PC-3 (cell line): ENCODE measurements around the gene COL9A3. TPM values are rescaled to one million over a fixed set of nuclear protein-coding genes. Genes with fewer than 3 reads are reported as not detected.

ENCODE experiments used
- ATAC-seq: fragments of 200-7000 bp; cut with Tn5 transposase; 2 replicates; pipeline ENCODE4 v1.9.1; 2020; ENCODE audit warnings: mild to moderate bottlenecking, moderate library complexity
- BruUV-seq: library from RNA; stranded (reverse); fragments of 400-500 nt; replicated peaks from 2 replicates; lab custom pipeline; 2021; lab: Mats Ljungman, UMichigan
- CTCF ChIA-PET: fragments of 300-600 bp; sonication (Branson Sonifier 250); formaldehyde crosslinking; loops from one replicate; lab custom pipeline; 2022; ENCODE audit warnings: antibody characterized with exemption; lab: Charles Lee
- POLR2A ChIA-PET: fragments of 300-600 bp; sonication (Branson Sonifier 250); formaldehyde crosslinking; loops from one replicate; lab custom pipeline; 2022; ENCODE audit warnings: antibody characterized with exemption; ENCODE audit not compliant: unreplicated experiment; lab: Charles Lee
- DNase-seq: peaks from one replicate; pipeline ENCODE4 v3.0.0-alpha.2; 2015
- H2AFZ ChIP-seq: fragments of 300-600 bp; sonication (generic); 2 replicates; pipeline ENCODE4 v1.6.0; 2016; ENCODE audit warnings: antibody characterized with exemption, low read length
- H3F3A ChIP-seq: fragments of 300-600 bp; sonication (generic); one replicate; pipeline ENCODE4 v1.6.0; 2017; ENCODE audit warnings: antibody characterized with exemption, low read length, control low read depth, mild to moderate bottlenecking; ENCODE audit not compliant: unreplicated experiment
- H3K27ac ChIP-seq: fragments of 300-600 bp; sonication (generic); 2 replicates; pipeline ENCODE4 v1.5.1; 2016; ENCODE audit warnings: mild to moderate bottlenecking, low read length
- H3K27me3 ChIP-seq: fragments of 300-600 bp; sonication (generic); 2 replicates; pipeline ENCODE4 v1.6.1; 2016; ENCODE audit warnings: low read length, mixed read lengths
- H3K36me3 ChIP-seq: fragments of 300-600 bp; sonication (generic); 2 replicates; pipeline ENCODE4 v1.6.1; 2016; ENCODE audit warnings: low read depth, mixed run types, low read length, mixed read lengths
- H3K4me1 ChIP-seq: fragments of 300-600 bp; sonication (generic); 2 replicates; pipeline ENCODE4 v1.5.1; 2016; ENCODE audit warnings: low read length; ENCODE audit not compliant: insufficient read depth
- H3K4me2 ChIP-seq: fragments of 300-600 bp; sonication (generic); 2 replicates; pipeline ENCODE4 v1.6.0; 2016; ENCODE audit warnings: low read length
- H3K4me3 ChIP-seq: fragments of 300-600 bp; sonication (generic); 2 replicates; pipeline ENCODE4 v1.5.1; 2016; ENCODE audit warnings: mild to moderate bottlenecking, low read length, mixed read lengths
- H3K79me2 ChIP-seq: fragments of 300-600 bp; sonication (generic); 2 replicates; pipeline ENCODE4 v1.6.1; 2017; ENCODE audit warnings: low read length, mixed read lengths
- H3K9ac ChIP-seq: fragments of 300-600 bp; sonication (generic); 2 replicates; pipeline ENCODE4 v1.6.0; 2016; ENCODE audit warnings: mild to moderate bottlenecking, low read length
- H3K9me2 ChIP-seq: fragments of 300-600 bp; sonication (generic); replicated peaks from 2 replicates; pipeline ENCODE4 v1.6.1; 2016; ENCODE audit warnings: mixed run types, low read length, mixed read lengths
- H3K9me3 ChIP-seq: fragments of 300-600 bp; sonication (generic); 2 replicates; pipeline ENCODE4 v1.6.1; 2016; ENCODE audit warnings: low read length, mixed read lengths
- H4K20me1 ChIP-seq: fragments of 300-600 bp; sonication (generic); 2 replicates; pipeline ENCODE4 v1.6.1; 2016; ENCODE audit warnings: low read length, mixed read lengths
- CTCF ChIP-seq: fragments of 300-600 bp; sonication (generic); conservative IDR thresholded peaks from 2 replicates; pipeline ENCODE4 v1.5.1; 2017; ENCODE audit warnings: antibody characterized with exemption, low read depth, mild to moderate bottlenecking, low read length
- EZH2 ChIP-seq: fragments of 300-600 bp; sonication (generic); IDR thresholded peaks from one replicate; pipeline ENCODE4 v1.6.1; 2017; ENCODE audit warnings: antibody characterized with exemption, mild to moderate bottlenecking, low read length; ENCODE audit not compliant: unreplicated experiment
- EZH2phosphoT487 ChIP-seq: fragments of 300-600 bp; sonication (generic); IDR thresholded peaks from 2 replicates; pipeline ENCODE4 v1.6.1; 2018; ENCODE audit warnings: mild to moderate bottlenecking, antibody characterized with exemption, low read length, borderline replicate concordance
- intact Hi-C: fragments of 100-400 bp; cut with micrococcal nuclease; formaldehyde crosslinking; loops from 2 replicates; pipeline ENCODE4 v1.9.0; 2023
- total RNA-seq: library from RNA; depleted of rRNA; stranded (reverse); fragments of >200 nt; gene quantifications from 2 replicates; pipeline ENCODE4 v1.2.3, GENCODE V29; 2014

Gene COL9A3
- total RNA-seq, 1 experiment from 2014 or later = 14.3 TPM

GRCh38 chr20:62820208-62820961 lies 3.5 kb downstream of the COL9A3 start:
- Histone ChIP-seq H3K4me1 (peaks cover 34% of the 10 kb centered on the region), H3K4me3 (no peak overlapping the region), H3K9me2 (no peaks in the 10 kb centered on the region), H3K9ac (no peak overlapping the region), H4K20me1 (no peaks in the 10 kb centered on the region), H3K36me3 (no peaks in the 10 kb centered on the region), H3K27ac (no peak overlapping the region), H3K4me2 (no peak overlapping the region), H3F3A (no peaks in the 10 kb centered on the region), H3K27me3 (peaks cover 19% of the 10 kb centered on the region), H3K79me2 (no peaks in the 10 kb centered on the region), H2AFZ (no peak overlapping the region), H3K9me3 (no peaks in the 10 kb centered on the region)
- TF ChIP-seq EZH2phosphoT487 = no peak
- no peak for TF ChIP-seq EZH2
- no peak for TF ChIP-seq CTCF
- ATAC-seq (no peak), DNase-seq (no peak)
- ChIA-PET POLR2A (no interaction called here), CTCF (interaction anchor here (0.6 kb wide), 1 partner anchor 248 kb away, joined by 5 read pairs; no protein-coding TSS in a partner anchor)
- intact Hi-C loops = loop anchor here (10.0 kb wide), 1 partner anchor 104 kb away; the partner anchor contains the start of gene DIDO1
- no TSS peak for BruUV-seq

- Histone ChIP-seq H3K79me2 (no peaks in the 10 kb centered on the region), H3K36me3 (no peaks in the 10 kb centered on the region), H3F3A (no peaks in the 10 kb centered on the region), H3K9ac (no peak overlapping the region), H3K9me3 (no peaks in the 10 kb centered on the region), H2AFZ (no peak overlapping the region), H3K27ac (no peak overlapping the region), H3K4me1 (peaks cover 27% of the 10 kb centered on the region), H3K4me3 (no peak overlapping the region), H3K9me2 (no peaks in the 10 kb centered on the region), H3K27me3 (peaks cover 13% of the 10 kb centered on the region), H3K4me2 (no peak overlapping the region), H4K20me1 (no peaks in the 10 kb centered on the region)
- TF ChIP-seq EZH2 (no peak), EZH2phosphoT487 (no peak), CTCF (no peak)
- DNase-seq (no peak), ATAC-seq (no peak)
- ChIA-PET POLR2A (no interaction called here), CTCF (no interaction called here)
- intact Hi-C loops = loop anchor here (10.0 kb wide), 1 partner anchor 104 kb away; the partner anchor contains the start of gene DIDO1
- no TSS peak for BruUV-seq
These were observed 4.3 kb downstream of the COL9A3 start for GRCh38 chr20:62820962-62821725.
